Measurements from ENCODE around the gene ULBP3. TPM values are rescaled to one million over a fixed set of nuclear protein-coding genes. Genes with fewer than 3 reads are reported as not detected.
"Not testable (repeated sequence)": the region's sequence is repeated elsewhere in the genome, so short reads cannot be mapped to it uniquely, and the experiment has no call there.

ULBP3 gene
- polyA plus RNA-seq, 4 donors, result 3.7 to 8.8 (median 7.6) TPM

DNA sequence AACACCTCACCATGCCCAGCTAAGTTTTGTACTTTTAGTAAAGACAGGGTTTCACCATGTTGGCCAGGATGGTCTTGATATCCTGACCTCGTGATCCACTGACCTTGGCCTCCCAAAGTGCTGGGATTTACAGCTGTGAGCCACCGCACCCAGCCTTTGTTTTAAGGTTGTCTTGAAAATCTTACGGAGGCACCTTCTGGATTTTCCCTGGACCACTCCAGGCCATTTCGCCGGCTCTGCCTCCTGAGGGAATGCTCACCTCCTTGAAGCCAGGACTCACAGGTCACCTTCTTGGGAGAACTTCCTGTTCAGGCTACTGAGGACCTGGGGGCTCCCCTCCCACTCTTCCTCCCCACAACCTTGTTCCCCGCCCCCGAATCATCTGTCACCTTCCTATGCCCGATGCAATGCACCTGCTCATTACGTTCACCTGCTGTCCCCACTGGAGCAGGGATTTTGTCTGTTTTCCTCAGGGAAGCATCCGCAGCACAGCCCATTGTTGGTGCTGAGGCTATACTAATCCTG, 24.2 kb downstream of the ULBP3 start:
- no peak for DNase-seq (ENCODE audit: low read depth in 4 of 4, low spot score in 3 of 4)

DNA sequence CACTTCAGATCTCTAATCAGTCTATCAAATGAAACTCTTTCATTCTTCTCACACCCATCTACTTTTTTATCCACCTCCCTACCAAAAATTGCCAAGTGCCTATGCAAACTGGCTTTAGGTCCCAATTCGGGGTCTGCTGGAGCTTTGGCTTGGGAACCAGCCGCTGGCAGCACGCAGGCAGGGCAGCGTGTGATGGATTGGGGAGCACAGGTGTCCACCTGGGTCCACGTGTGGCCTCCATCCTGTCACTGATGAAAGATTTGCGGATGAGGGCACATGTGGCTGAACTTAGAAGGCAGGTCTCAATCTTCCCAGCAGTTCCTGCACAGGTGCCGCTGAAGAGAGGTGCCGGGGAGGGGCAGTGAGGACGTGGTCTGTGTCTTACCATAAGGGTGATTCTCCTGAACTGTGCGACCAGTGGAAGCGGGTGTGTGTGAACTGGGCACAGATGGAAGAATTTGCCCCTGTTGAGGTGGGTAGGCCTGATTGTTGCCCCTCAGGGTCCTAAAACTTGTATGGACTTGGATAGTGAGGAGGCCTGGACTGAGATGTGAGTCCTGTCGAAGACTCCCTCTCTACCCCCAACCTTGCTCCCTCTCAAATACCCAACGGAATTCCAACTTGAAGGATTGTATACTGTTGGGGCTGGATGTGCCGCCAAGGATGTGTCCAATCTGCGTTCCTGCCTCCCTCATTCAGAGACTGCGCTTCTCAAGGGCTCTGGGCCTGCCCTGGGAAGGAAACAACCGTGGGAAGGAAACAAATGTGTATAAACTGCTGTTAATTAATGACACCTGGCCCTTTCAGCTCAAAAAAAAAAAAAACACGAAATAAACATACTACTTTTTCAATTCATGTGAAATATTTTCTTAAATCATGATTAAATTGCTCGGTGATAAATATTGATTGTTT, 25.2 kb downstream of the ULBP3 start:
- no peak for DNase-seq (ENCODE audit: low read depth in 4 of 4, low spot score in 3 of 4)

DNA sequence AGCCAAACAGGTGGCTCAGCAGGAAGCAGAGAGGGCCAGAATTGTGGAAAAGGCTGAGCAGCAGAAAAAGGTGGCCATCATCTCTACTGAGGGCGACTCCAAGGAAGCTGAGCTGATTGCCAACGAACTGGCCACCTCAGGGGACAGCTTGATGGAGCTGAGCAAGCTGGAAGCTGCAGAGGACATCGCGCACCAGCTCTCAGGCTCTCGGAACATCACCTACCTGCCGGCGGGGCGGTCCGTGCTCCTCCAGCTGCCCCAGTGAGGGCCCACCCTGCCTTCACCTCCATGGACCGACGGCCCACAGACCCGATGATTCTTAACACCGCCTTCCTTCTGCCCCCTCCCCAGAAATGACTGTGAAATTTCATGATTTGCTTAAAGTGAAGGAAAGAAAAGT, 25.8 kb downstream of the ULBP3 start:
- no peak for DNase-seq (ENCODE audit: low read depth in 4 of 4, low spot score in 3 of 4)

- no peak for DNase-seq (ENCODE audit: low read depth in 4 of 4, low spot score in 3 of 4)
These were observed 30.5 kb downstream of the ULBP3 start for GRCh38 chr6:150038202-150039062.

- DNase-seq (ENCODE audit: low read depth in 4 of 4, low spot score in 3 of 4), result no peak
These were observed 31.3 kb downstream of the ULBP3 start for GRCh38 chr6:150037526-150038201.

- no peak for DNase-seq (ENCODE audit: low read depth in 4 of 4, low spot score in 3 of 4)
These were observed 32.8 kb downstream of the ULBP3 start for GRCh38 chr6:150036081-150036480.

- DNase-seq (ENCODE audit: low read depth in 4 of 4, low spot score in 3 of 4), result no peak
These were observed 35.6 kb downstream of the ULBP3 start for GRCh38 chr6:150033207-150033771.

- no peak for DNase-seq (ENCODE audit: low read depth in 4 of 4, low spot score in 3 of 4)
These were observed 36.3 kb downstream of the ULBP3 start for GRCh38 chr6:150032598-150032997.

DNA sequence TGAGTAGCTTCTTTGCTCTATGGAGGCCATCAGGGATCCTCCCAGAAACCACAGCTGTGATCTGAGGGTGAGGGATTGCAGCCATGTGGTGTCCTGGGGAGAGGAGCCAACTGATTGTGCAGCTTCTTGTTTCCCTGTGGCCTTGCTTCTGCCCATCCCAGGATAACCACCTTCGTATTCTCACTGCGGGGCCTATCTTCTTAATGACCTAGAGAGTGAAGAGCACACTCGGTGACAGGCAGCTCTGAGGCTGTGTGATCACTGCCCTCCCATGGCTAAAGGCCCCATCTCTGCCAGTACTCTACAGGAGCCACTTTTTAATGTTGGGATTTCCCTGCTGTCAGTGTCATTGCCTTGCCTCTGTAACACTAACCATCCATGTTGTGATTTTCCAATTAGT, 38.3 kb downstream of the ULBP3 start:
- DNase-seq (ENCODE audit: low read depth in 4 of 4, low spot score in 3 of 4), result no peak

DNA sequence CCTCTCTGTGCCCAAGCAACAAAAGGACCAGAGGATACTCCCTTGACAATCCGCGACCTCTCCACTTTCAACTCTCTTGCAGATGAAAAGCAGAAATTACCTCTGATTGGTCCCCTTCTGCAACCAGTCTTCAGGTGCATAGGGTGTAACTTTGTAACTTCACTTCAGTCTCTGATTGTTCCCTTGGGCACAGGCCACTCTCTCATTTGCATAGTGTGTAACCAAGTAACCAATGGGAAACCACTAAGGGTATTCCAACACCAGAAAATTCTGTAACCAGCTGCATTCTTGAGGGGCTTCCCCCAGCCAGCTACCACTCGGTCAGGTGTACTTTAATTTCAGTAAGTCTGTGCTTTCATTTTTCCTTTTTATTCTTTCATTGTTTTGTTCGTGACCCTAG, 39.2 kb downstream of the ULBP3 start:
- no peak for DNase-seq (ENCODE audit: low read depth in 4 of 4, low spot score in 3 of 4)

DNA sequence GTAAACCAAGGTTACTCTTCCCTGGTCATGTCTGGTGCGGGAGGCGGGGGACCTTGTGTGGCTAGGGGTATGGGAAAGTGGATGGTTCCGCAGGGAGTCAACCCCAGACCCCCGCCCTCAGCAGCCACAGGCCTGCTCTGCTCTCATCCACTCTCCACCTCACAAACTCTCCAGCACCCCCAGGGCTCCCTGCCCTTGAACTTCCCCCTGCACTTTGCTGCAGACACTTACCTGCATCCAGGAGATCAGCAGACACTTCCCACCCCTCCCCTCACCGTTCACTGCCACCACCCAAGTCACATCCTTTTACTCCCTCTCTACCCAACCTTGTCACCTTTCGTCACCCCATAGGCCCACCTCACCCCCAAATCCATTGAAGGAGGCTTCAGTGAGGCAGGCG, 39.6 kb downstream of the ULBP3 start:
- no peak for DNase-seq (ENCODE audit: low read depth in 4 of 4, low spot score in 3 of 4)

- DNase-seq (ENCODE audit: low read depth in 4 of 4, low spot score in 3 of 4), result no peak
These were observed 40.1 kb downstream of the ULBP3 start for GRCh38 chr6:150028799-150029198.

- DNase-seq (ENCODE audit: low read depth in 4 of 4, low spot score in 3 of 4), result no peak
These were observed 40.9 kb downstream of the ULBP3 start for GRCh38 chr6:150027806-150028565.

GRCh38 chr6:150026976-150027805, 41.7 kb downstream of the ULBP3 start:
- DNase-seq (ENCODE audit: low read depth in 4 of 4, low spot score in 3 of 4), result no peak

- no peak for DNase-seq (ENCODE audit: low read depth in 4 of 4, low spot score in 3 of 4)
These were observed 43.6 kb downstream of the ULBP3 start, which contains the start of gene RAET1L for GRCh38 chr6:150025201-150025917. Gene RAET1L, minus strand, starts transcription at chr6:150025532. Its CDS starts 61 bp downstream, at chr6:150025471.

DNA sequence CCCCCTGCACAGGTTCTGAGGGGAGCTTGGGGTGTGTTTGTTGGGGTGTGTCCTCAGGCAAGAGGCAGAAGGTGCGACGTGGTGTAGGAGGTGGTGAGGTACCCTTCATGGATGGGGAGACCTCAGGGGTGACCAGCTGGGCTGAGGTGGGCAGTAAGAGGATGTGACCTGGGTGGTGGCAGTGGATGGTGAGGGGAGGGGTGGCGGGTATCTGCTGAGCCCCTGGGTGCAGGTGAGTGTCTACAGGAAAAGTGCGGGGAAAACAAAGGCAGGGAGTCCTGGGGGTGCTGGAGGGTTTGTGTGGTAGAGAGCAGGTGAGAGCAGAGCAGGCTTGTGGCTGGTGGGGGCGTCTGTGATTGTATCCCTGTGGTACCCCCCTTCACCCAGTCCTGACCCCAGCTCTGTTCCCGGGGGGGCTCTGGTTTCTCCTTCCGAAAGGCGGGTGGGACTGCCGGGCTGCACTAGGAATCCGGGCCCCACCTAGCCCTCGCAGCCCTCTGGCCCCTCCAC, 44.2 kb downstream of the ULBP3 start:
- no peak for DNase-seq (ENCODE audit: low read depth in 4 of 4, low spot score in 3 of 4)

GRCh38 chr6:150024021-150024420, 44.9 kb downstream of the ULBP3 start:
- not testable (repeated sequence) for DNase-seq (ENCODE audit: low read depth in 4 of 4, low spot score in 3 of 4)

- not testable (repeated sequence) for DNase-seq (ENCODE audit: low read depth in 4 of 4, low spot score in 3 of 4)
These were observed 47.1 kb downstream of the ULBP3 start for GRCh38 chr6:150021870-150022269.
